ENCODE measurements around the gene KLHL13.
"Not testable (repeated sequence)": the region's sequence is repeated elsewhere in the genome, so short reads cannot be mapped to it uniquely, and the experiment has no call there.

DNA sequence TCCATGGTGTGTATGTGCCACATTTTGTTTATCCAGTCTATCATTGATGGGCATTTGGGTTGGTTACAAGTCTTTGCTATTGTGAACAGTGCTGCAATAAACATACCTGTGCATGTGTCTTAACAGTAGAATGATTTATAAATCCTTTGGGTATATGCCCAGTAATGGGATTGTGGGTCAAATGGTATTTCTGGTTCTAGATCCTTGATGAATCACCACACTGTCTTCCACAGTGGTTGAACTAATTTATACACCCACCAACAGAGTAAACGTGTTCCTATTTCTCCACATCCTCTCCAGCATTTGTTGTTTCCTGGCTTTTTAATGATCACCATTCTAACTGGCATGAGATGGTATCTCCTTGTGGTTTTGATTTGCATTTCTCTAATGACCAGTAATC is 177.3 kb downstream of the KLHL13 start:
- not testable (repeated sequence) for TF ChIP-seq POLR2A (IDR thresholded peaks at IDR 0.05; ENCODE audit: low read length); GATA1 (IDR thresholded peaks at IDR 0.05; ENCODE audit: low read depth, low read length)

Measured in erythroblast (primary cell).